Esophagus muscularis mucosa (tissue), 4 donors: ENCODE data around the gene PEX3. TPM values are rescaled to one million over a fixed set of nuclear protein-coding genes. Genes with fewer than 3 reads are reported as not detected.

Source experiments
- DNase-seq: peaks from one replicate; pipeline ENCODE4 v3.0.0-alpha.2; 2017; ENCODE audit errors: extremely low spot score
- H3K27ac ChIP-seq, 4 donors: fragments of 200-600 bp; sonication (generic); replicated peaks in 1 of 4; 1 replicate in 3 of 4; 2 replicates in 1 of 4; pipeline ENCODE4 v1.5.1; 2016 to 2019; ENCODE audit warnings: mild to moderate bottlenecking in 1 of 4
- H3K27me3 ChIP-seq, 4 donors: fragments of 200-600 bp; sonication (generic); one replicate each; pipeline versions ENCODE4 v1.5.1 to v1.6.0; 2016 to 2019
- H3K36me3 ChIP-seq, 4 donors: fragments of 200-600 bp; sonication (generic); one replicate each; pipeline ENCODE4 v1.5.1; 2016 to 2019
- H3K4me1 ChIP-seq, 4 donors: fragments of 200-600 bp; sonication (generic); one replicate each; pipeline ENCODE4 v1.5.1; 2016 to 2019
- H3K4me3 ChIP-seq, 4 donors: fragments of 200-600 bp; sonication (generic); 1 replicate in 2 of 4; 2 replicates in 2 of 4; pipeline ENCODE4 v1.5.1; 2016 to 2019; ENCODE audit warnings: mild to moderate bottlenecking in 4 of 4, moderate library complexity in 1 of 4
- H3K9me3 ChIP-seq, 4 donors: fragments of 200-600 bp; sonication (generic); 1 replicate in 3 of 4; 2 replicates in 1 of 4; pipeline ENCODE4 v1.5.1; 2016 to 2019
- CTCF ChIP-seq, 3 experiments: fragments of 200-600 bp in 2 of 3; fragments of 450-650 bp in 1 of 3; sonication (generic) in 2 of 3; IDR thresholded peaks; one replicate each; pipeline ENCODE4 v1.5.1; 2017 to 2019; ENCODE audit warnings: antibody characterized with exemption in 3 of 3, mild to moderate bottlenecking in 2 of 3, moderate library complexity in 1 of 3
- EP300 ChIP-seq: sonication (generic); formaldehyde crosslinking; IDR thresholded peaks from one replicate; pipeline ENCODE4 v1.6.1; 2017; ENCODE audit warnings: antibody characterized with exemption
- POLR2A ChIP-seq: fragments of 450-650 bp; IDR thresholded peaks from one replicate; pipeline ENCODE4 v1.6.1; 2017; ENCODE audit warnings: antibody characterized with exemption, moderate library complexity, mild to moderate bottlenecking, low read depth
- POLR2AphosphoS5 ChIP-seq, 2 donors: sonication (generic); formaldehyde crosslinking; IDR thresholded peaks; one replicate each; pipeline ENCODE4 v1.6.1; 2017; ENCODE audit warnings: antibody characterized with exemption in 2 of 2
- WGBS: methylation state at CpG from one replicate; pipeline ENCODE4 v1.1.5; 2018; 5-methylcytosine and 5-hydroxymethylcytosine counted together
- intact Hi-C: fragments of 100-400 bp; cut with DNase I; formaldehyde crosslinking; loops from one replicate; pipeline ENCODE4 v1.15.1; 2023
- total RNA-seq, 4 donors: library from RNA; depleted of rRNA; stranded (reverse); fragments of >200 nt; gene quantifications; one replicate each; pipeline versions ENCODE4 v1.1.0 to v1.2.1, GENCODE V29; 2016

Gene PEX3
- total RNA-seq, 4 donors from 2014 or later, result 15.1 to 24.1 (median 19.7) TPM

GRCh38 chr6:143515061-143515760 lies 64.6 kb downstream of the PEX3 start:
- Histone ChIP-seq H3K36me3 (no peaks in the 10 kb centered on the region), H3K9me3 (no peaks in the 10 kb centered on the region), H3K4me1 (peaks cover 16 to 31% (median 29%) of the 10 kb centered on the region in 4 donors), H3K4me3 (no peak overlapping the region), H3K27ac (peak overlapping the region in 3 of 4 donors; percentile 34 to 53 (median 40)), H3K27me3 (no peaks in the 10 kb centered on the region)
- 49% methylated on average over 12 of the region's 12 CpGs for WGBS
- no peak for DNase-seq
- intact Hi-C loops, result no loop called here
- TF ChIP-seq EP300 (no peak), POLR2A (no peak), POLR2AphosphoS5 (IDR thresholded peaks at IDR 0.05) (no peak), CTCF (IDR thresholded peaks at IDR 0.05) (no peak)

DNA sequence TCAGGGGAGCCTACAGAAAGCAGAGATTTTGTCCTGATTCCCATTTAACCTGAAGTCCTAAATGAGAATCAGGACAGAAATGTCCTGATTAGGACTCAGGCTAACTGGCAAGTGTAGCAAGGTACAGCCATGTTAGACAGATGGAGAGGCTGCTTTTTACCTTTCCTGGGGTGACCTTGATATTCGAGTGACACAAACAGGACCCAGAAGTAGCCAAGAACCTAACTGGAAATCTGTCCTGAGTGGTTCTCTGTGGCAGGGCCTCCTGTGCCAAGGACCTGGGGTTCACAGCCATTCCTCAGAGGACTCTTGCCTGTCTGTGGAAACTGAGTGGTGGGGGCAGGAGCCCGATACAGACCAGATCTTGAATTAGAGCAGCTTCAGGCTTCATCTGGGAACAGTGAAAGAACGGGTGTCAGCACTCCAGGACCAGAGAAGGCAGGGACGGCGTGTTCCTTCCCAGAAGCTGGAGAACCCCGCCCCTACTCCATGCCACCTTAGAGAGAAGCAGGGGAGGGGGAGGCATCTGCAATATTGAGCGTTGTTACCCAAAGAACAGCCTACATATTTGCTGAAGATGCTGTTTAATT lies 65.3 kb downstream of the PEX3 start:
- no peak for TF ChIP-seq POLR2A
- no peak for TF ChIP-seq POLR2AphosphoS5 (IDR thresholded peaks at IDR 0.05)
- TF ChIP-seq CTCF (IDR thresholded peaks at IDR 0.05), result no peak
- TF ChIP-seq EP300, result no peak
- DNase-seq, result no peak
- 95% methylated on average over 7 of the region's 7 CpGs for WGBS
- no peak overlapping the region for H3K4me3 ChIP-seq
- H3K27me3 ChIP-seq, result no peaks in the 10 kb centered on the region
- intact Hi-C loops, result no loop called here
- peaks cover 11 to 25% (median 22%) of the 10 kb centered on the region in 4 donors for H3K4me1 ChIP-seq
- no peaks in the 10 kb centered on the region for H3K9me3 ChIP-seq
- H3K36me3 ChIP-seq, result no peaks in the 10 kb centered on the region
- peak overlapping the region in 1 of 4 donors; percentile 40 for H3K27ac ChIP-seq

DNA sequence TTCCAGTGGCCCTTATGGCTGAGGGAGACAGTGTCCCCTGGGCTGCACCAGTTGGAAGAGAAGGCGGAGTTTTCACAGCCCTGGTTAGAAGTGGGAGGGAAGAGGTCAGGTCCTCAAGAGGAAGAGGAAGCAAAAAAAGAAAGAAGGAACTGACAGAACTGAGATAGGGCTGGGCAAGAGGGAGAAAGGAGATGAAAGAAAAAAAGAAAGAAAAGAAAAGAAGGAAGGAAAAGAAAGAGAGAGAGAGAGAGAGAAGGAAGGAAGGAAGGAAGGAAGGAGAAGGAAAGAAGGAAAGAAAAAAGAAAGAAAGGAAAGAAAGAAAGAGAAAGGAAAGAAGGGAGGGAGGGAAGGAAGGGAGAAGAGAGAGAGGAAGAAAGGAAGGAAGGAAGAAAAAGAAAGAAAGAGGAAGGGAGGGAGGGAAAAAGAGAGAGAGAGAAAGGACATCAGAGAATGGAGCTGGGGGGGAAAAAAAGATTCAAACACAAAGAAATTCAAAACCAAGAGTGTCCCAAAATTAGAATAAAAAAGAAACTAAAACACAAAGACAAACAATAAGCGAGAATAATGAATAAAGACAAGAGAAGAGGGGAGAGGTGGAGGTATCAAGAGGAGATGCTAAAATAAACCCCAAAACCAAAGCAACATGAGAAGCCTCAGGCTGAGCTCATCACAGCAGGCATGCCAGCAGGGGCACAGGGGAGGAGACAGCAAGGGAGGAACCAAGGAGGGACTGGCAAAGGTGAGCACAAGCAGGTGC lies 66.3 kb downstream of the PEX3 start:
- WGBS, result 65% methylated on average over 2 of the region's 2 CpGs
- H3K9me3 ChIP-seq, result no peaks in the 10 kb centered on the region
- intact Hi-C loops, result no loop called here
- H3K27me3 ChIP-seq, result no peaks in the 10 kb centered on the region
- H3K4me1 ChIP-seq, result peaks cover 8 to 20% (median 18%) of the 10 kb centered on the region in 4 donors
- no peak for TF ChIP-seq POLR2A
- DNase-seq, result no peak
- no peak overlapping the region for H3K27ac ChIP-seq
- no peak overlapping the region for H3K4me3 ChIP-seq
- H3K36me3 ChIP-seq, result no peaks in the 10 kb centered on the region

- WGBS, result 69% methylated on average over 3 of the region's 3 CpGs
These were observed 66.8 kb downstream of the PEX3 start for GRCh38 chr6:143517447-143517773.

More at GRCh38 chr6:143517447-143517773, 66.8 kb downstream of the PEX3 start:
- Histone ChIP-seq H3K9me3 (no peaks in the 10 kb centered on the region), H3K4me1 (peaks cover 7 to 15% (median 14%) of the 10 kb centered on the region in 4 donors), H3K4me3 (no peak overlapping the region), H3K36me3 (no peaks in the 10 kb centered on the region), H3K27me3 (no peaks in the 10 kb centered on the region), H3K27ac (no peak overlapping the region)
- intact Hi-C loops, result no loop called here
- TF ChIP-seq POLR2A (no peak), POLR2AphosphoS5 (IDR thresholded peaks at IDR 0.05) (no peak), EP300 (no peak), CTCF (IDR thresholded peaks at IDR 0.05) (no peak)
- DNase-seq, result no peak
